Measurements from ENCODE around the gene SPATA17. TPM values are rescaled to one million over a fixed set of nuclear protein-coding genes. Genes with fewer than 3 reads are reported as not detected.

SPATA17 gene
- polyA plus RNA-seq, 1 of the 3 experiments (the other 2 are of a cell fraction): 1.2 TPM

- no peak overlapping the region for H3K4me3 ChIP-seq (ENCODE audit: low read depth in 2 of 2, low read length in 1 of 2)
- WGBS (ENCODE audit: low lambda C conversion rate): 85% methylated on average over 4 of the region's 4 CpGs
- no peak overlapping the region for H3K4me2 ChIP-seq
- ChIA-PET POLR2A (no interaction called here), CTCF (no interaction called here)
- no peaks in the 10 kb centered on the region for H3K9me2 ChIP-seq
- no peak overlapping the region for H2AFZ ChIP-seq (ENCODE audit: low read depth)
- H3K27me3 ChIP-seq (ENCODE audit: insufficient read depth): no peaks in the 10 kb centered on the region
- H3K9ac ChIP-seq: no peak overlapping the region
- no peaks in the 10 kb centered on the region for H3K9me3 ChIP-seq
- H3K27ac ChIP-seq (ENCODE audit: low read depth in 2 of 2, low read length in 1 of 2): no peak overlapping the region
- H3K79me2 ChIP-seq (ENCODE audit: insufficient read depth): no peaks in the 10 kb centered on the region
- no peak for TF ChIP-seq JUND (IDR thresholded peaks at IDR 0.05)
- no peaks in the 10 kb centered on the region for H3F3A ChIP-seq (replicated peaks; ENCODE audit: insufficient read depth)
- no peak for DNase-seq
- no peaks in the 10 kb centered on the region for H4K20me1 ChIP-seq (ENCODE audit: insufficient read depth)
- H3K4me1 ChIP-seq (ENCODE audit: control insufficient read depth in 1 of 2, insufficient read depth in 2 of 2, low read depth in 1 of 2, low read length in 1 of 2): no peaks in the 10 kb centered on the region; a peak in 1 of 4 replicates
- H3K36me3 ChIP-seq (replicated peaks in 1 of 2; ENCODE audit: control insufficient read depth in 1 of 2, insufficient read depth in 2 of 2, low read length in 1 of 2): no peaks in the 10 kb centered on the region
Observed at GRCh38 chr1:217781056-217781455, 149.9 kb downstream of the SPATA17 start.

DNA sequence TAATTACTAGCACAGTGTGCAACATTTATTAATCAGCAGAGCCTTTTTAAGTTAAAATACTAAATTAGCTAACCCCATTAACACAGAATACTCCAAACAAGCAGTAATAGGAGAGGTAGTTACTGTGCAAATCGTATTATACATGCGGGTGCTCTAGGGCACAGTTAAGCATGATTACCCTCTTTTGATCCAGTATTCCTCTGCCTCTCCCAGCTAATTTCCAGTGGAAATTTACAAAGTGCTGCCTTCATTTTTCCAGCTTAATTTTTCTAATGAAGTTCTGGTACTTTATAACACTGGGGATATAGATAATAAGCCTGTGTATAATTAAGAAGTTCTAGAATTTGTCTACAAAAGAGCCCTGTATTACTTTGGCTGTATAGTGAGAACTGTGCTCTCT lies 159.9 kb downstream of the SPATA17 start:
- Histone ChIP-seq H3K4me1 (ENCODE audit: control insufficient read depth in 1 of 2, insufficient read depth in 2 of 2, low read depth in 1 of 2, low read length in 1 of 2) (no peaks in the 10 kb centered on the region), H4K20me1 (ENCODE audit: insufficient read depth) (no peaks in the 10 kb centered on the region), H3K9ac (no peak overlapping the region), H3K36me3 (replicated peaks in 1 of 2; ENCODE audit: control insufficient read depth in 1 of 2, insufficient read depth in 2 of 2, low read length in 1 of 2) (no peaks in the 10 kb centered on the region), H3K79me2 (ENCODE audit: insufficient read depth) (no peaks in the 10 kb centered on the region), H3K27ac (ENCODE audit: low read depth in 2 of 2, low read length in 1 of 2) (no peak overlapping the region), H3K9me2 (no peaks in the 10 kb centered on the region), H3K4me3 (ENCODE audit: low read depth in 2 of 2, low read length in 1 of 2) (no peak overlapping the region), H3K9me3 (no peaks in the 10 kb centered on the region), H3K4me2 (no peak overlapping the region), H2AFZ (ENCODE audit: low read depth) (no peak overlapping the region), H3F3A (replicated peaks; ENCODE audit: insufficient read depth) (no peaks in the 10 kb centered on the region), H3K27me3 (ENCODE audit: insufficient read depth) (no peaks in the 10 kb centered on the region)
- ChIA-PET CTCF (no interaction called here), POLR2A (no interaction called here)
- TF ChIP-seq, protein P1, sequence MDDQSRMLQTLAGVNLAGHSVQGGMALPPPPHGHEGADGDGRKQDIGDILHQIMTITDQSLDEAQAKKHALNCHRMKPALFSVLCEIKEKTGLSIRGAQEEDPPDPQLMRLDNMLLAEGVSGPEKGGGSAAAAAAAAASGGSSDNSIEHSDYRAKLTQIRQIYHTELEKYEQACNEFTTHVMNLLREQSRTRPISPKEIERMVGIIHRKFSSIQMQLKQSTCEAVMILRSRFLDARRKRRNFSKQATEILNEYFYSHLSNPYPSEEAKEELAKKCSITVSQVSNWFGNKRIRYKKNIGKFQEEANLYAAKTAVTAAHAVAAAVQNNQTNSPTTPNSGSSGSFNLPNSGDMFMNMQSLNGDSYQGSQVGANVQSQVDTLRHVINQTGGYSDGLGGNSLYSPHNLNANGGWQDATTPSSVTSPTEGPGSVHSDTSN (IDR thresholded peaks at IDR 0.05): no peak
- TF ChIP-seq EP300 (IDR thresholded peaks at IDR 0.05; ENCODE audit: borderline replicate concordance in 1 of 2, low read depth in 1 of 2, low read length in 1 of 2) (no peak), RXRA (IDR thresholded peaks at IDR 0.05; ENCODE audit: borderline replicate concordance, low read depth) (no peak), POLR2AphosphoS5 (IDR thresholded peaks at IDR 0.05; ENCODE audit: low read depth, low read length) (no peak), SIN3A (IDR thresholded peaks at IDR 0.05; ENCODE audit: borderline replicate concordance, low read depth, low read length) (no peak), EZH2phosphoT487 (IDR thresholded peaks at IDR 0.05; ENCODE audit: borderline replicate concordance, low read depth) (no peak), TAF1 (IDR thresholded peaks at IDR 0.05; ENCODE audit: borderline replicate concordance, low read depth, low read length) (no peak), MXI1 (IDR thresholded peaks at IDR 0.05; ENCODE audit: low read depth, low read length) (no peak), RCOR1 (IDR thresholded peaks at IDR 0.05; ENCODE audit: low read length) (no peak), RAD21 (IDR thresholded peaks at IDR 0.05; ENCODE audit: low read length) (no peak), SMC3 (IDR thresholded peaks at IDR 0.05; ENCODE audit: low read depth, low read length) (no peak), YY1 (IDR thresholded peaks at IDR 0.05; ENCODE audit: low read depth) (no peak), FOXJ3 (CRISPR knock-in tag; IDR thresholded peaks at IDR 0.05) (no peak), FOXM1 (IDR thresholded peaks at IDR 0.05; ENCODE audit: low read depth) (no peak)
- TF ChIP-seq, protein P2, sequence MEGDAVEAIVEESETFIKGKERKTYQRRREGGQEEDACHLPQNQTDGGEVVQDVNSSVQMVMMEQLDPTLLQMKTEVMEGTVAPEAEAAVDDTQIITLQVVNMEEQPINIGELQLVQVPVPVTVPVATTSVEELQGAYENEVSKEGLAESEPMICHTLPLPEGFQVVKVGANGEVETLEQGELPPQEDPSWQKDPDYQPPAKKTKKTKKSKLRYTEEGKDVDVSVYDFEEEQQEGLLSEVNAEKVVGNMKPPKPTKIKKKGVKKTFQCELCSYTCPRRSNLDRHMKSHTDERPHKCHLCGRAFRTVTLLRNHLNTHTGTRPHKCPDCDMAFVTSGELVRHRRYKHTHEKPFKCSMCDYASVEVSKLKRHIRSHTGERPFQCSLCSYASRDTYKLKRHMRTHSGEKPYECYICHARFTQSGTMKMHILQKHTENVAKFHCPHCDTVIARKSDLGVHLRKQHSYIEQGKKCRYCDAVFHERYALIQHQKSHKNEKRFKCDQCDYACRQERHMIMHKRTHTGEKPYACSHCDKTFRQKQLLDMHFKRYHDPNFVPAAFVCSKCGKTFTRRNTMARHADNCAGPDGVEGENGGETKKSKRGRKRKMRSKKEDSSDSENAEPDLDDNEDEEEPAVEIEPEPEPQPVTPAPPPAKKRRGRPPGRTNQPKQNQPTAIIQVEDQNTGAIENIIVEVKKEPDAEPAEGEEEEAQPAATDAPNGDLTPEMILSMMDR (IDR thresholded peaks at IDR 0.05): no peak
- 92% methylated on average over 2 of the region's 2 CpGs for WGBS (ENCODE audit: low lambda C conversion rate)
- DNase-seq: no peak
